K562 (cell line): ENCODE measurements around the gene RIT2. TPM values are rescaled to one million over a fixed set of nuclear protein-coding genes. Genes with fewer than 3 reads are reported as not detected.

Experiments used
- ATAC-seq: fragments of 200-7000 bp; cut with Tn5 transposase; 3 replicates; pipeline ENCODE4 v1.9.1; 2020; ENCODE audit warnings: moderate library complexity
- BruUV-seq: library from RNA; stranded (reverse); fragments of 400-500 nt; replicated peaks from 2 replicates; lab custom pipeline; 2021; lab: Mats Ljungman, UMichigan
- CTCF ChIA-PET: fragments of 300-600 bp; formaldehyde crosslinking; extraction: SDS; loops from one replicate; lab custom pipeline; 2021; ENCODE audit warnings: low intra/inter-chr PET ratio; lab: Yijun Ruan, JAX
- POLR2A ChIA-PET: fragments of 300-600, 350-650 bp; sonication (Branson Sonifier 250); formaldehyde crosslinking; extraction: SDS; loops from one replicate; lab custom pipeline; 2021; ENCODE audit warnings: antibody characterized with exemption, inconsistent platforms; lab: Yijun Ruan, JAX
- DNase-seq, 4 experiments: peaks; one replicate each; pipeline versions ENCODE4 v3.0.0 to v3.0.0-alpha.2; 2011 to 2018; ENCODE audit warnings: low spot score in 3 of 4, mixed read lengths in 3 of 4; ENCODE audit errors: extremely low read depth in 1 of 4
- FAIRE-seq: peaks from 2 replicates; lab custom pipeline; 2011; peaks lifted over from hg19 to GRCh38; lab: Jason Lieb, UNC
- H2AFZ ChIP-seq: 2 replicates; pipeline ENCODE4 v1.6.0; 2011; ENCODE audit warnings: low read depth, low read length, control low read depth, inconsistent platforms
- H3K27ac ChIP-seq: fragments of 200-600 bp; 3 replicates; pipeline ENCODE4 v1.8.0; 2011; ENCODE audit warnings: low read depth, mild to moderate bottlenecking, control low read depth, inconsistent platforms, low read length, moderate library complexity, mixed read lengths; ENCODE audit errors: extremely low read depth
- H3K27me3 ChIP-seq, 2 experiments: fragments of 300-600 bp in 1 of 2; 2 replicates in 1 of 2; 3 replicates in 1 of 2; pipeline versions ENCODE4 v1.6.0 to v1.8.0; 2011; ENCODE audit warnings: inconsistent platforms in 2 of 2, low read length in 2 of 2, mild to moderate bottlenecking in 1 of 2, mixed read lengths in 1 of 2, moderate library complexity in 1 of 2; ENCODE audit not compliant: control insufficient read depth in 2 of 2, insufficient read depth in 2 of 2
- H3K36me3 ChIP-seq: fragments of 300-600 bp; 3 replicates; pipeline ENCODE4 v1.8.0; 2011; ENCODE audit warnings: mild to moderate bottlenecking, low read length, inconsistent platforms; ENCODE audit not compliant: control insufficient read depth, insufficient read depth
- H3K4me1 ChIP-seq, 2 experiments: fragments of 200-600 bp in 1 of 2; replicated peaks in 1 of 2; 2 replicates in 1 of 2; 3 replicates in 1 of 2; pipeline versions ENCODE4 v1.5.1 to v1.8.0; 2011; ENCODE audit warnings: inconsistent platforms in 2 of 2, low read length in 2 of 2, mild to moderate bottlenecking in 1 of 2, mixed read lengths in 1 of 2, moderate library complexity in 1 of 2; ENCODE audit not compliant: control insufficient read depth in 2 of 2, insufficient read depth in 2 of 2
- H3K4me2 ChIP-seq: 2 replicates; pipeline ENCODE4 v1.6.1; 2011; ENCODE audit warnings: low read length, control low read depth, inconsistent platforms, mixed read lengths; ENCODE audit not compliant: insufficient read depth
- H3K4me3 ChIP-seq: fragments of 200-600 bp; sonication (generic), shearing (Covaris generic); 2 replicates; pipeline ENCODE4 v1.5.1; 2016; ENCODE audit warnings: control low read depth, inconsistent platforms
- H3K79me2 ChIP-seq: fragments of 200-600 bp; 3 replicates; pipeline ENCODE4 v1.8.0; 2011; ENCODE audit warnings: low read length, inconsistent platforms; ENCODE audit not compliant: control insufficient read depth, insufficient read depth
- H3K9ac ChIP-seq, 2 experiments: 2 replicates each; pipeline versions ENCODE4 v1.6.0 to v1.6.1; 2011; ENCODE audit warnings: low read depth in 2 of 2, low read length in 2 of 2, control low read depth in 1 of 2, inconsistent platforms in 1 of 2, mild to moderate bottlenecking in 1 of 2, mixed read lengths in 1 of 2; ENCODE audit not compliant: insufficient read depth in 1 of 2
- H3K9me1 ChIP-seq: one replicate; pipeline ENCODE4 v1.6.0; 2011; ENCODE audit warnings: inconsistent platforms, mild to moderate bottlenecking, low read length, moderate library complexity; ENCODE audit not compliant: control insufficient read depth, insufficient read depth
- H3K9me3 ChIP-seq: replicated peaks from 2 replicates; pipeline ENCODE4 v1.5.1; 2011; ENCODE audit warnings: low read depth, low read length, inconsistent platforms; ENCODE audit not compliant: control insufficient read depth, insufficient read depth
- H4K20me1 ChIP-seq: replicated peaks from 2 replicates; pipeline ENCODE4 v1.6.1; 2011; ENCODE audit warnings: low read length, inconsistent platforms, mixed read lengths; ENCODE audit not compliant: control insufficient read depth, insufficient read depth
- KLF1 ChIP-seq: fragments of 450-650 bp; IDR thresholded peaks from 2 replicates; pipeline ENCODE4 v1.6.1; 2016; ENCODE audit warnings: missing genetic modification characterization, missing compliant biosample characterization
- RBM25 ChIP-seq: fragments of 200-400 bp; formaldehyde crosslinking; IDR thresholded peaks from 2 replicates; pipeline ENCODE4 v1.6.1; 2018; ENCODE audit warnings: low read length, low read depth, moderate library complexity; ENCODE audit not compliant: severe bottlenecking
- SIN3A ChIP-seq, 2 experiments: fragments of 150-350 bp in 1 of 2; IDR thresholded peaks; 2 replicates each; pipeline ENCODE4 v1.6.1; 2011 to 2016; ENCODE audit warnings: borderline replicate concordance in 2 of 2, low read depth in 2 of 2, low read length in 2 of 2, mild to moderate bottlenecking in 2 of 2, moderate library complexity in 2 of 2; ENCODE audit not compliant: control insufficient read depth in 1 of 2
- STAT5B ChIP-seq: fragments of 250-450 bp; sonication (Bioruptor Pico); IDR thresholded peaks from 2 replicates; pipeline ENCODE4 v1.8.0; 2021; ENCODE audit warnings: mild to moderate bottlenecking, inconsistent platforms
- YY1 ChIP-seq, 3 experiments: IDR thresholded peaks; 2 replicates each; pipeline ENCODE4 v1.6.1; 2011; ENCODE audit warnings: low read length in 2 of 3, mild to moderate bottlenecking in 2 of 3, moderate library complexity in 2 of 3, borderline replicate concordance in 1 of 3, control low read depth in 1 of 3, low read depth in 1 of 3; ENCODE audit not compliant: insufficient read depth in 3 of 3, insufficient replicate concordance in 2 of 3, control insufficient read depth in 1 of 3, insufficient read length in 1 of 3; ENCODE audit errors: extremely low read depth in 1 of 3
- ZFPM2 ChIP-seq: fragments of 250-450 bp; sonication (Bioruptor Pico); IDR thresholded peaks from 2 replicates; pipeline ENCODE4 v1.5.1; 2022; ENCODE audit warnings: mild to moderate bottlenecking
- ZNF146 ChIP-seq: IDR thresholded peaks from one replicate; pipeline ENCODE4 v1.6.1; 2018; ENCODE audit warnings: missing compliant biosample characterization; ENCODE audit not compliant: unreplicated experiment
- ZNF324 ChIP-seq: fragments of 250-450 bp; sonication (Bioruptor Pico); IDR thresholded peaks from 2 replicates; pipeline ENCODE4 v1.4.0; 2020; ENCODE audit warnings: mild to moderate bottlenecking
- ZNF436 ChIP-seq: fragments of 250-450, 450-650 bp; sonication (Bioruptor Pico); formaldehyde crosslinking; IDR thresholded peaks from 2 replicates; pipeline ENCODE4 v1.7.0; 2020; ENCODE audit warnings: mild to moderate bottlenecking
- WGBS: fragments of 100-300 bp; shearing (Covaris generic); methylation state at CpG from one replicate; pipeline ENCODE4 v1.1.6; 2016; ENCODE audit warnings: low coverage, mixed read lengths; ENCODE audit not compliant: insufficient coverage; ENCODE audit errors: missing lambda C conversion rate; 5-methylcytosine and 5-hydroxymethylcytosine counted together
- in situ Hi-C: fragments of 300-500 bp; cut with MboI; formaldehyde crosslinking; loops from 4 replicates; pipeline ENCODE4 v1.15.0; 2018; ENCODE audit warnings: inconsistent platforms, mixed read lengths
- intact Hi-C: fragments of 100-400 bp; cut with micrococcal nuclease; formaldehyde crosslinking; loops from 2 replicates; pipeline ENCODE4 v1.14.2; 2022
- polyA plus RNA-seq, 8 experiments: library from polyadenylated mRNA; depleted of rRNA in 4 of 8; stranded (reverse) in 5 of 8; unstranded in 3 of 8; fragments of >200 nt; fragmentation: Nextera tagmentation in 2 of 8; fragmentation: Illumina TruSeq in 1 of 8; extraction: Ambion mirVana in 2 of 8; extraction: Trizol in 1 of 8; gene quantifications; 2 replicates each; pipeline versions ENCODE4 v1.2.1 to v1.2.3, GENCODE V29; 2011 to 2014; ENCODE audit warnings: inconsistent platforms in 1 of 8, missing spikeins in 1 of 8
- total RNA-seq, 7 experiments: library from RNA; depleted of rRNA in 6 of 7; stranded (reverse); fragments of >200 nt in 6 of 7; fragmentation: Illumina TruSeq in 2 of 7; extraction: Trizol in 2 of 7; gene quantifications; 2 replicates each; pipeline versions ENCODE4 v1.2.1 to v1.2.3, GENCODE V29; 2011 to 2021; ENCODE audit warnings: low replicate concordance in 1 of 7
- TF ChIP-seq, protein P1 (sequence below): sonication (generic); IDR thresholded peaks from 2 replicates; pipeline ENCODE4 v1.6.1; 2016

RIT2 gene
- total and polyA plus RNA-seq, 9 of the 15 experiments (the other 6 are each of a cell fraction or from before 2014, with no cell fraction given) = not detected

- TF ChIP-seq RBM25 (no peak), KLF1 (no peak)
These were observed 190.4 kb downstream of the RIT2 start (continued) for GRCh38 chr18:42925036-42925435.

DNA sequence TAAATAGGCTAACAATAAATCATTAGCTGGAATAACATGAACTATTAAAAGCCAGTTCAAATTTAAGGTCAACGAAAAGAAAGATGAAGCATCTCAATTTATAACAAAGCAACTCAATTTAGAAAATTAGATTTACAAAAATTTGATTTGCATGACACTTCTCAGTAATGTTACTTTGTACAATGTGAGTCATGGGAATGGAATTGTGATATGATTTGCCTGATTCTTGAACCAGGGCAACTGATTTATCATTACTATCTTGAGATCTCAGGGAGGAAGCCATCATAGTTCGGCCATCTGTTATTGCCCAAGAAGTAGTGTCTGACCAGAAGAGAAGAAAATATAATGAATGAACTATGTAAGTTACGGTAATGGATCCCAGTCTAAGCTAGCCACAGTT, 193.1 kb downstream of the RIT2 start:
- no peak overlapping the region for H3K27ac ChIP-seq
- H3K9me3 ChIP-seq = no peaks in the 10 kb centered on the region
- BruUV-seq = no TSS peak
- no peaks in the 10 kb centered on the region for H3K36me3 ChIP-seq
- H3K79me2 ChIP-seq = no peaks in the 10 kb centered on the region
- H3K9me1 ChIP-seq = no peaks in the 10 kb centered on the region
- H3K4me2 ChIP-seq = no peak overlapping the region
- ChIA-PET POLR2A (no interaction called here), CTCF (no interaction called here)
- no peak overlapping the region for H3K4me3 ChIP-seq
- no peak for ATAC-seq
- TF ChIP-seq YY1 (IDR thresholded peaks at IDR 0.05; ENCODE audit: borderline replicate concordance in 1 of 3, control insufficient read depth in 1 of 3, extremely low read depth in 1 of 3, insufficient read depth in 3 of 3, insufficient read length in 1 of 3, insufficient replicate concordance in 2 of 3, low read depth in 1 of 3, low read length in 2 of 3) = no peak
- TF ChIP-seq SIN3A (IDR thresholded peaks at IDR 0.05; ENCODE audit: borderline replicate concordance in 2 of 2, control insufficient read depth in 1 of 2, low read depth in 2 of 2, low read length in 2 of 2) = no peak
- TF ChIP-seq ZFPM2 (CRISPR knock-in tag) = no peak
- TF ChIP-seq, protein P1, sequence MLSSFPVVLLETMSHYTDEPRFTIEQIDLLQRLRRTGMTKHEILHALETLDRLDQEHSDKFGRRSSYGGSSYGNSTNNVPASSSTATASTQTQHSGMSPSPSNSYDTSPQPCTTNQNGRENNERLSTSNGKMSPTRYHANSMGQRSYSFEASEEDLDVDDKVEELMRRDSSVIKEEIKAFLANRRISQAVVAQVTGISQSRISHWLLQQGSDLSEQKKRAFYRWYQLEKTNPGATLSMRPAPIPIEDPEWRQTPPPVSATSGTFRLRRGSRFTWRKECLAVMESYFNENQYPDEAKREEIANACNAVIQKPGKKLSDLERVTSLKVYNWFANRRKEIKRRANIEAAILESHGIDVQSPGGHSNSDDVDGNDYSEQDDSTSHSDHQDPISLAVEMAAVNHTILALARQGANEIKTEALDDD = no peak
- TF ChIP-seq ZNF324 (CRISPR knock-in tag) = no peak
- no peak for TF ChIP-seq STAT5B (CRISPR knock-in tag)
- no peak for TF ChIP-seq ZNF436
- TF ChIP-seq ZNF146 (CRISPR knock-in tag) = no peak
- H3K4me1 ChIP-seq = no peaks in the 10 kb centered on the region
- in situ Hi-C loops = no loop called here
- intact Hi-C loops = no loop called here
- no peaks in the 10 kb centered on the region for H3K27me3 ChIP-seq
- FAIRE-seq = no peak
- no peak overlapping the region for H3K9ac ChIP-seq
- no peaks in the 10 kb centered on the region for H4K20me1 ChIP-seq
- 0% methylated on average over 2 of the region's 3 CpGs for whole genome bisulfite sequencing
- H2AFZ ChIP-seq = no peak overlapping the region
- DNase-seq = no peak
